OCI-LY1 (cell line): ENCODE results near the gene F7.

Experiments
- EZH2 ChIP-seq: fragments of 200-600 bp; sonication (generic), shearing (Covaris generic); IDR thresholded peaks from 2 replicates; pipeline ENCODE4 v1.8.0; 2017; ENCODE audit warnings: borderline replicate concordance, mixed run types, mild to moderate bottlenecking, antibody characterized with exemption, low read length, moderate library complexity, mixed read lengths
- TF ChIP-seq, protein P1 (sequence below): fragments of 200-600 bp; sonication (generic), shearing (Covaris generic); IDR thresholded peaks from 2 replicates; pipeline ENCODE4 v1.5.1; 2017; ENCODE audit warnings: mild to moderate bottlenecking, antibody characterized with exemption, low read length, moderate library complexity, mixed read lengths

DNA sequence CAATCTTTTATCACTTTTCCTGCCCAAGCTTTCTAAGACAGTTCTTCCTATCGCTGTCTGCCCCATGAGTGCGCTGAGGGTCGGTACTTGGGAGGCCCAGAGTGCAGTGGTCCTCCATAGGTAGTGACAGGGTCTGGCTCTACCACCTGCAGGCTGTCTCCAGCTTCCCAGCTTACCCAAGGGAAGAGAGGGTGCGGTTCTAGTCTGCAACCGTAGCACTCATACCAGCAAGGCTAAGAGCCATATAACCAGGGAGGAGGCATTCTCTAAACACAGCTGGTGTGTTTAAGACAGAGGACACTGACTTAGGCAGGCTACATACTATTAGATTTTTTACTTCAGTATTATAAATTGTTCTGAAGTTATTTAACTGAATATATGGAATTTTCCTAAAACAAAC is 61.1 kb downstream of the F7 start:
- TF ChIP-seq, protein P1, sequence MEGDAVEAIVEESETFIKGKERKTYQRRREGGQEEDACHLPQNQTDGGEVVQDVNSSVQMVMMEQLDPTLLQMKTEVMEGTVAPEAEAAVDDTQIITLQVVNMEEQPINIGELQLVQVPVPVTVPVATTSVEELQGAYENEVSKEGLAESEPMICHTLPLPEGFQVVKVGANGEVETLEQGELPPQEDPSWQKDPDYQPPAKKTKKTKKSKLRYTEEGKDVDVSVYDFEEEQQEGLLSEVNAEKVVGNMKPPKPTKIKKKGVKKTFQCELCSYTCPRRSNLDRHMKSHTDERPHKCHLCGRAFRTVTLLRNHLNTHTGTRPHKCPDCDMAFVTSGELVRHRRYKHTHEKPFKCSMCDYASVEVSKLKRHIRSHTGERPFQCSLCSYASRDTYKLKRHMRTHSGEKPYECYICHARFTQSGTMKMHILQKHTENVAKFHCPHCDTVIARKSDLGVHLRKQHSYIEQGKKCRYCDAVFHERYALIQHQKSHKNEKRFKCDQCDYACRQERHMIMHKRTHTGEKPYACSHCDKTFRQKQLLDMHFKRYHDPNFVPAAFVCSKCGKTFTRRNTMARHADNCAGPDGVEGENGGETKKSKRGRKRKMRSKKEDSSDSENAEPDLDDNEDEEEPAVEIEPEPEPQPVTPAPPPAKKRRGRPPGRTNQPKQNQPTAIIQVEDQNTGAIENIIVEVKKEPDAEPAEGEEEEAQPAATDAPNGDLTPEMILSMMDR: no peak
- TF ChIP-seq EZH2: no peak
